ENCODE measurements around the gene ACP7. TPM values are rescaled to one million over a fixed set of nuclear protein-coding genes. Genes with fewer than 3 reads are reported as not detected.
"Not testable (repeated sequence)": the region's sequence is repeated elsewhere in the genome, so short reads cannot be mapped to it uniquely, and the experiment has no call there.

The ACP7 gene
- total RNA-seq, 2 experiments from 2014 or later = not detected

DNA sequence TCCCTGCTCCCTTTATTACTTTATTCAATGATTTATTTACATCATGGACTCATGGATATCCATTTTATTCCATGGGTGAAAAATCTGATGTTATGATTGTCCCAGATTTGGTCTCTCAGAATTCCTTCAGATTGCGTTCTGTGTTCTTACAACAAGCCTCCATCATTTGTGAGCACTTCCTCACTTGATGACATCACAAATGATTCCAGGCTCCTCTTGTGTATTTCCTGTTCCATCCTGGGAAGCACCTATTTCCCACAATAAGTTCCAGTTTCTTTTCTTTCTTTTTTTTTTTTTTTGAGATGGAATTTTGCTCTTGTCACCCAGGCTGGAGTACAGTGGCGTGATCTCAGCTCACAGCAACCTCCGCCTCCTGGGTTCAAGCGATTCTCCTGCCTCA lies 6.7 kb downstream of the ACP7 start:
- no peak overlapping the region for H3K4me3 ChIP-seq (ENCODE audit: low read length)
- no peaks in the 10 kb centered on the region for H3K4me1 ChIP-seq (ENCODE audit: insufficient read depth, low read length)
- CTCF ChIA-PET = interaction anchor here (0.7 kb wide), 1 partner anchor 13 kb away, joined by 3 read pairs; no protein-coding TSS in a partner anchor
- Mint-ChIP-seq H3K36me3 (ENCODE audit: low read depth) (no peaks in the 10 kb centered on the region), H3K27ac (no peak overlapping the region), H3K4me1 (ENCODE audit: low read depth) (no peaks in the 10 kb centered on the region), H3K9me3 (no peaks in the 10 kb centered on the region), H3K4me3 (no peak overlapping the region), H3K27me3 (peaks cover 59% of the 10 kb centered on the region)
- intact Hi-C loops (cut with DNase I, micrococcal nuclease) = no loop called here
- H3K9me3 ChIP-seq (ENCODE audit: control insufficient read depth in 1 of 2, insufficient read depth in 1 of 2, low read length in 2 of 2) = no peaks in the 10 kb centered on the region
- H3K27ac ChIP-seq (ENCODE audit: low read depth in 1 of 2, low read length in 2 of 2) = no peak overlapping the region
- no peak for ATAC-seq (ENCODE audit: poor library complexity)
- DNase-seq = no peak
- TF ChIP-seq, protein P1, sequence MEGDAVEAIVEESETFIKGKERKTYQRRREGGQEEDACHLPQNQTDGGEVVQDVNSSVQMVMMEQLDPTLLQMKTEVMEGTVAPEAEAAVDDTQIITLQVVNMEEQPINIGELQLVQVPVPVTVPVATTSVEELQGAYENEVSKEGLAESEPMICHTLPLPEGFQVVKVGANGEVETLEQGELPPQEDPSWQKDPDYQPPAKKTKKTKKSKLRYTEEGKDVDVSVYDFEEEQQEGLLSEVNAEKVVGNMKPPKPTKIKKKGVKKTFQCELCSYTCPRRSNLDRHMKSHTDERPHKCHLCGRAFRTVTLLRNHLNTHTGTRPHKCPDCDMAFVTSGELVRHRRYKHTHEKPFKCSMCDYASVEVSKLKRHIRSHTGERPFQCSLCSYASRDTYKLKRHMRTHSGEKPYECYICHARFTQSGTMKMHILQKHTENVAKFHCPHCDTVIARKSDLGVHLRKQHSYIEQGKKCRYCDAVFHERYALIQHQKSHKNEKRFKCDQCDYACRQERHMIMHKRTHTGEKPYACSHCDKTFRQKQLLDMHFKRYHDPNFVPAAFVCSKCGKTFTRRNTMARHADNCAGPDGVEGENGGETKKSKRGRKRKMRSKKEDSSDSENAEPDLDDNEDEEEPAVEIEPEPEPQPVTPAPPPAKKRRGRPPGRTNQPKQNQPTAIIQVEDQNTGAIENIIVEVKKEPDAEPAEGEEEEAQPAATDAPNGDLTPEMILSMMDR (IDR thresholded peaks at IDR 0.05) = no peak
- no peaks in the 10 kb centered on the region for H3K36me3 ChIP-seq (ENCODE audit: insufficient read depth, low read length)
- POLR2A ChIA-PET = no interaction called here
- H3K27me3 ChIP-seq (ENCODE audit: control insufficient read depth in 1 of 2, insufficient read depth in 2 of 2, low read length in 2 of 2) = no peaks in the 10 kb centered on the region

DNA sequence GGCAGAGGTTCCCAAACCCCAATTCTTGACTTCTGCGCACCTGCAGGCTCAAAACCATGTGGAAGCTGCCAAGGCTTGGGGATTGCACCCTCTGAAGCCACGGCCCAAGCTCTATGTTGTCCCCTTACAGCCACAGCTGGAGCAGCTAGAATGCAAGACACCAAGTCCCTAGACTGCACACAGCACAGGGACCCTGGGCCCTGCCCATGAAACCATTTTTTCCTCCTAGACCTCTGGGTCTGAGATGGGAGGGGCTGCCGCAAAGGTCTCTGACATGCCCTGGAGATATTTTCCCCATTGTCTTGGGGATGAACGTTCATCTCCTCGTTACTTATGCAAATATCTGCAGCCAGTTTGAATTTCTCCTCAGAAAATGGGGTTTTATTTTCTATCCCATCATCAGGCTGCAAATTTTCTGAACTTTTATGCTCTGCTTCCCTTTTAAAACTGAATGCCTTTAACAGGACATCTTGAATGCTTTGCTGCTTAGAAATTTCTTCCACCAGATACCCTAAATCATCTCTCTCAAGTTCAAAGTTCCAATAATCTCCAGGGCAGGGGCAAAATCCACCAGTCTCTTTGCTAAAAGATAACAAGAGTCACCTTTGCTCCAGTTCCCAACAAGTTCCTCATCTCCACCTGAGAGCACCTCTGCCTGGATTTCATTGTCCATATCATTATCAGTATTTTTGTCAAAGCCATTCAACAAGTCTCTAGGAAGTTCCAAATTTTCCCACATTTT lies 11.8 kb downstream of the ACP7 start:
- H3K4me1 ChIP-seq (ENCODE audit: insufficient read depth, low read length); H3K27ac ChIP-seq (ENCODE audit: low read depth in 1 of 2, low read length in 2 of 2); H3K27ac Mint-ChIP-seq; ATAC-seq (ENCODE audit: poor library complexity); H3K9me3 Mint-ChIP-seq; H3K36me3 Mint-ChIP-seq (ENCODE audit: low read depth); H3K4me3 ChIP-seq (ENCODE audit: low read length); H3K4me3 Mint-ChIP-seq; intact Hi-C loops (cut with DNase I, micrococcal nuclease); H3K4me1 Mint-ChIP-seq (ENCODE audit: low read depth); CTCF ChIA-PET; H3K36me3 ChIP-seq (ENCODE audit: insufficient read depth, low read length); DNase-seq; H3K9me3 ChIP-seq (ENCODE audit: control insufficient read depth in 1 of 2, insufficient read depth in 1 of 2, low read length in 2 of 2); POLR2A ChIA-PET: not testable (repeated sequence)
- H3K27me3 ChIP-seq (ENCODE audit: control insufficient read depth in 1 of 2, insufficient read depth in 2 of 2, low read length in 2 of 2) = peaks cover 12 to 13% of the 10 kb centered on the region in 2 experiments
- H3K27me3 Mint-ChIP-seq = peaks cover 74% of the 10 kb centered on the region

DNA sequence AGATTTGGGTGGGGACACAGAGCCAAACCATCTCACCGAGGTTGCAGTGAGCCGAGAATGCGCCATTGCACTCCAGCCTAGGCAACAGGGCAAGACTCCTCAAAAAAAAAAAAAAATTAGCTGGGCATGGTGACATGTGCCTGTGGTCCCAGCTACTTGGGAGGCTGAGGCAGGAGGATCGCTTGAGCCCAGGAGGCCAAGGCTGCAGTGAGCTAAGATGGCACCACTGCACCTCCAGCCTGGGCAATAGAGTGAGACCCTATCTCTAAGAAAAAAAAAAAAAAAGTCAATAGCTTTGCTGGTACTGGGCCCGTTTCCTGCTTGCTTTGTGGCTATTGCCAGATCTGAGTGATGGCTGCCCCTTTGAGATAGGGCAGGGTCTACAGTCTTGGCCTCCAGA lies 13.1 kb downstream of the ACP7 start:
- H3K9me3 Mint-ChIP-seq = no peaks in the 10 kb centered on the region
- no peaks in the 10 kb centered on the region for H3K36me3 Mint-ChIP-seq (ENCODE audit: low read depth)
- H3K27ac Mint-ChIP-seq = no peak overlapping the region
- intact Hi-C loops (cut with DNase I, micrococcal nuclease) = no loop called here
- ChIA-PET CTCF (no interaction called here), POLR2A (no interaction called here)
- Histone ChIP-seq H3K27ac (ENCODE audit: low read depth in 1 of 2, low read length in 2 of 2) (no peak overlapping the region), H3K9me3 (ENCODE audit: control insufficient read depth in 1 of 2, insufficient read depth in 1 of 2, low read length in 2 of 2) (peaks cover 0 to 6% of the 10 kb centered on the region in 2 experiments), H3K36me3 (ENCODE audit: insufficient read depth, low read length) (no peaks in the 10 kb centered on the region), H3K4me3 (ENCODE audit: low read length) (no peak overlapping the region), H3K27me3 (ENCODE audit: control insufficient read depth in 1 of 2, insufficient read depth in 2 of 2, low read length in 2 of 2) (peaks cover 12 to 13% of the 10 kb centered on the region in 2 experiments), H3K4me1 (ENCODE audit: insufficient read depth, low read length) (peaks cover 2% of the 10 kb centered on the region)
- DNase-seq = no peak
- TF ChIP-seq, protein P1 (IDR thresholded peaks at IDR 0.05) = no peak
- ATAC-seq (ENCODE audit: poor library complexity) = no peak
- H3K27me3 Mint-ChIP-seq = peaks cover 67% of the 10 kb centered on the region
- no peaks in the 10 kb centered on the region for H3K4me1 Mint-ChIP-seq (ENCODE audit: low read depth)
- H3K4me3 Mint-ChIP-seq = no peak overlapping the region

DNA sequence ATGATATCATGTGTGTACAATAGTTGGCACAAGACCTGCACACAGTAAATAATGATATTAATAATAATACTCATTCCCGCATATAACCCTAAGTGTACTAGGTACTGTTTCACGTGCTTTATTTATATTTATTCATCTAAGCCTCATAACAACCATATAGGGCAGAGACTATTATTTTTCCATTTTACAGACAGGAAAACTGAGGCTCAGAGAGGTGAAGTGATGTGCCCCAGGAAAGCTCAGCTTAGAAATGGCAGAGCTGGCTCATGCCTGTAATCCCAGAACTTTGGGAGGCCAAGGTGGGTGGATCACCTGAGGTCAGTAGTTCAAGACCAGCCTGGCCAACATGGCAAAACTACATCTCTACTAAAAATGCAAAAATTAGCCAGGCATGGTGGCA lies 13.6 kb downstream of the ACP7 start:
- ATAC-seq (ENCODE audit: poor library complexity) (no peak), DNase-seq (no peak)
- no peaks in the 10 kb centered on the region for H3K36me3 ChIP-seq (ENCODE audit: insufficient read depth, low read length)
- H3K4me1 Mint-ChIP-seq (ENCODE audit: low read depth) = no peaks in the 10 kb centered on the region
- H3K9me3 Mint-ChIP-seq = no peaks in the 10 kb centered on the region
- TF ChIP-seq, protein P1 (IDR thresholded peaks at IDR 0.05) = no peak
- H3K27me3 ChIP-seq (ENCODE audit: control insufficient read depth in 1 of 2, insufficient read depth in 2 of 2, low read length in 2 of 2) = peaks cover 12 to 13% of the 10 kb centered on the region in 2 experiments
- no peak overlapping the region for H3K27ac Mint-ChIP-seq
- no peak overlapping the region for H3K27ac ChIP-seq (ENCODE audit: low read depth in 1 of 2, low read length in 2 of 2)
- no peak overlapping the region for H3K4me3 ChIP-seq (ENCODE audit: low read length)
- H3K36me3 Mint-ChIP-seq (ENCODE audit: low read depth) = no peaks in the 10 kb centered on the region
- no peak overlapping the region for H3K4me3 Mint-ChIP-seq
- peaks cover 64% of the 10 kb centered on the region for H3K27me3 Mint-ChIP-seq
- peaks cover 0 to 6% of the 10 kb centered on the region in 2 experiments for H3K9me3 ChIP-seq (ENCODE audit: control insufficient read depth in 1 of 2, insufficient read depth in 1 of 2, low read length in 2 of 2)
- POLR2A ChIA-PET = no interaction called here
- intact Hi-C loops (cut with DNase I, micrococcal nuclease) = no loop called here
- CTCF ChIA-PET = no interaction called here
- H3K4me1 ChIP-seq (ENCODE audit: insufficient read depth, low read length) = peaks cover 2% of the 10 kb centered on the region
